ENCODE measurements around the gene OR4D2.

GRCh38 chr17:58210922-58211321 is 44.1 kb downstream of the OR4D2 start:
- no peak for TF ChIP-seq POLR2A (IDR thresholded peaks at IDR 0.05)
- TF ChIP-seq CTCF (IDR thresholded peaks at IDR 0.05) = no peak
- TF ChIP-seq POLR2AphosphoS5 (IDR thresholded peaks at IDR 0.05; ENCODE audit: insufficient read depth in 1 of 2, low read depth in 1 of 2) = no peak

Data from vagina (tissue), 2 donors.